Liver (tissue), 9 donors: ENCODE measurements around the gene PCDHGC5. TPM values are rescaled to one million over a fixed set of nuclear protein-coding genes. Genes with fewer than 3 reads are reported as not detected.
A peak's percentile ranks its signal among the peaks of the same experiment; 100 is the strongest.

Experiments
- DNase-seq: peaks from one replicate; pipeline ENCODE4 v3.0.0-alpha.2; 2017; ENCODE audit warnings: low spot score
- H3K27ac ChIP-seq, 2 donors: one replicate each; pipeline ENCODE4 v1.7.0; 2013; ENCODE audit warnings: inconsistent platforms in 2 of 2, low read length in 2 of 2, control low read depth in 1 of 2, low read depth in 1 of 2, mild to moderate bottlenecking in 1 of 2
- H3K27me3 ChIP-seq, 4 donors: one replicate each; pipeline versions ENCODE4 v1.6.1 to v1.7.0; 2013; ENCODE audit warnings: low read length in 3 of 4, inconsistent platforms in 1 of 4, mild to moderate bottlenecking in 1 of 4, moderate library complexity in 1 of 4; ENCODE audit not compliant: control insufficient read depth in 4 of 4, insufficient read depth in 4 of 4
- H3K36me3 ChIP-seq, 4 donors: one replicate each; pipeline versions ENCODE4 v1.6.1 to v1.7.0; 2013; ENCODE audit warnings: low read length in 3 of 4, mild to moderate bottlenecking in 3 of 4, low read depth in 1 of 4, moderate library complexity in 1 of 4; ENCODE audit not compliant: control insufficient read depth in 4 of 4, insufficient read depth in 3 of 4
- H3K4me1 ChIP-seq, 4 donors: one replicate each; pipeline versions ENCODE4 v1.6.1 to v1.7.0; 2013; ENCODE audit warnings: low read length in 3 of 4, mild to moderate bottlenecking in 3 of 4, moderate library complexity in 1 of 4; ENCODE audit not compliant: control insufficient read depth in 4 of 4, insufficient read depth in 4 of 4
- H3K4me3 ChIP-seq, 3 donors: one replicate each; pipeline versions ENCODE4 v1.6.1 to v1.7.0; 2013; ENCODE audit warnings: low read length in 3 of 3, control low read depth in 1 of 3, low read depth in 1 of 3, mild to moderate bottlenecking in 1 of 3
- H3K9ac ChIP-seq, 2 donors: one replicate each; pipeline ENCODE4 v1.7.0; 2013; ENCODE audit warnings: low read length in 2 of 2, mild to moderate bottlenecking in 2 of 2, moderate library complexity in 2 of 2, control low read depth in 1 of 2, low read depth in 1 of 2
- H3K9me3 ChIP-seq, 4 donors: one replicate each; pipeline versions ENCODE4 v1.6.1 to v1.7.0; 2013; ENCODE audit warnings: low read length in 3 of 4; ENCODE audit not compliant: control insufficient read depth in 4 of 4
- CTCF ChIP-seq: fragments of 150-350 bp; IDR thresholded peaks from 2 replicates; pipeline ENCODE4 v1.5.1; 2017; ENCODE audit warnings: improper control_type of control experiment, low read depth, low read length; ENCODE audit not compliant: missing input control
- EGR1 ChIP-seq, 2 donors: IDR thresholded peaks; 2 replicates each; pipeline ENCODE4 v1.6.1; 2016 to 2018; ENCODE audit warnings: antibody characterized with exemption in 2 of 2, low read depth in 2 of 2
- FOXA1 ChIP-seq: IDR thresholded peaks from 2 replicates; pipeline ENCODE4 v1.6.1; 2016; ENCODE audit warnings: antibody characterized with exemption
- FOXA2 ChIP-seq: IDR thresholded peaks from 2 replicates; pipeline ENCODE4 v1.6.1; 2016; ENCODE audit warnings: antibody characterized with exemption
- GABPA ChIP-seq, 2 donors: IDR thresholded peaks in 1 of 2; conservative IDR thresholded peaks in 1 of 2; 2 replicates each; pipeline ENCODE4 v1.6.1; 2016; ENCODE audit warnings: antibody characterized with exemption in 2 of 2, mild to moderate bottlenecking in 1 of 2, moderate library complexity in 1 of 2
- HNF4A ChIP-seq, 2 donors: conservative IDR thresholded peaks; 2 replicates each; pipeline ENCODE4 v1.6.1; 2016; ENCODE audit warnings: antibody characterized with exemption in 2 of 2, mild to moderate bottlenecking in 2 of 2
- HNF4G ChIP-seq: IDR thresholded peaks from 2 replicates; pipeline ENCODE4 v1.6.1; 2016; ENCODE audit warnings: antibody characterized with exemption
- JUND ChIP-seq, 2 donors: IDR thresholded peaks; 2 replicates each; pipeline ENCODE4 v1.6.1; 2016; ENCODE audit warnings: antibody characterized with exemption in 2 of 2
- NR2F2 ChIP-seq: IDR thresholded peaks from 2 replicates; pipeline ENCODE4 v1.6.1; 2016; ENCODE audit warnings: antibody characterized with exemption
- RAD21 ChIP-seq, 2 donors: IDR thresholded peaks; 2 replicates each; pipeline ENCODE4 v1.6.1; 2016; ENCODE audit warnings: antibody characterized with exemption in 2 of 2, mild to moderate bottlenecking in 2 of 2
- RXRA ChIP-seq, 2 donors: IDR thresholded peaks; 2 replicates each; pipeline ENCODE4 v1.6.1; 2017 to 2018; ENCODE audit warnings: antibody characterized with exemption in 2 of 2, mild to moderate bottlenecking in 1 of 2
- SP1 ChIP-seq: IDR thresholded peaks from 2 replicates; pipeline ENCODE4 v1.6.1; 2018; ENCODE audit warnings: antibody characterized with exemption, mild to moderate bottlenecking
- TAF1 ChIP-seq: conservative IDR thresholded peaks from 2 replicates; pipeline ENCODE4 v1.6.1; 2016; ENCODE audit warnings: antibody characterized with exemption, mild to moderate bottlenecking
- YY1 ChIP-seq: IDR thresholded peaks from 2 replicates; pipeline ENCODE4 v1.6.1; 2016; ENCODE audit warnings: antibody characterized with exemption, mild to moderate bottlenecking
- WGBS: extraction: QIAGEN DNeasy Blood & Tissue Kit; methylation state at CpG from one replicate; pipeline ENCODE4 v1.1.7; 2013; 5-methylcytosine and 5-hydroxymethylcytosine counted together
- polyA plus RNA-seq, 2 donors: library from polyadenylated mRNA; stranded (reverse) in 1 of 2; unstranded in 1 of 2; fragments of 200-250 nt in 1 of 2; fragments of >200 nt in 1 of 2; fragmentation: Nextera tagmentation in 1 of 2; extraction: Ambion mirVana in 1 of 2; gene quantifications; one replicate each; pipeline versions ENCODE4 v1.2.1 to v1.2.3, GENCODE V29; 2013 to 2015
- total RNA-seq, 2 donors: library from RNA; depleted of rRNA; stranded (reverse); fragments of >200 nt; gene quantifications; one replicate each; pipeline ENCODE4 v1.2.3, GENCODE V29; 2014
- TF ChIP-seq, protein P1 (sequence below): IDR thresholded peaks from 2 replicates; pipeline ENCODE4 v1.6.1; 2016; ENCODE audit warnings: antibody characterized with exemption
- TF ChIP-seq, protein P2 (sequence below): IDR thresholded peaks from 2 replicates; pipeline ENCODE4 v1.6.1; 2016; ENCODE audit warnings: antibody characterized with exemption
- donor health status: healthy.
- donor health status: healthy.
- donor health status: healthy.
- donor health status: healthy.
- donor health status: healthy.

Gene PCDHGC5
- total and polyA plus RNA-seq, 4 donors: 0.02 to 1.1 (median 0.19) TPM; not detected in 1

GRCh38 chr5:141465351-141465750, 23.5 kb upstream of the PCDHGC5 start:
- no peak overlapping the region for H3K9ac ChIP-seq
- no peak for DNase-seq
- H3K36me3 ChIP-seq: no peaks in the 10 kb centered on the region
- H3K27me3 ChIP-seq: no peaks in the 10 kb centered on the region
- H3K4me1 ChIP-seq: no peaks in the 10 kb centered on the region
- no peaks in the 10 kb centered on the region for H3K9me3 ChIP-seq
- no peak overlapping the region for H3K27ac ChIP-seq
- TF ChIP-seq HNF4G (no peak), NR2F2 (no peak), HNF4A (conservative IDR thresholded peaks at IDR 0.05) (no peak), EGR1 (IDR thresholded peaks at IDR 0.05; ENCODE audit: low read depth in 2 of 2) (no peak)
- TF ChIP-seq, protein P1, sequence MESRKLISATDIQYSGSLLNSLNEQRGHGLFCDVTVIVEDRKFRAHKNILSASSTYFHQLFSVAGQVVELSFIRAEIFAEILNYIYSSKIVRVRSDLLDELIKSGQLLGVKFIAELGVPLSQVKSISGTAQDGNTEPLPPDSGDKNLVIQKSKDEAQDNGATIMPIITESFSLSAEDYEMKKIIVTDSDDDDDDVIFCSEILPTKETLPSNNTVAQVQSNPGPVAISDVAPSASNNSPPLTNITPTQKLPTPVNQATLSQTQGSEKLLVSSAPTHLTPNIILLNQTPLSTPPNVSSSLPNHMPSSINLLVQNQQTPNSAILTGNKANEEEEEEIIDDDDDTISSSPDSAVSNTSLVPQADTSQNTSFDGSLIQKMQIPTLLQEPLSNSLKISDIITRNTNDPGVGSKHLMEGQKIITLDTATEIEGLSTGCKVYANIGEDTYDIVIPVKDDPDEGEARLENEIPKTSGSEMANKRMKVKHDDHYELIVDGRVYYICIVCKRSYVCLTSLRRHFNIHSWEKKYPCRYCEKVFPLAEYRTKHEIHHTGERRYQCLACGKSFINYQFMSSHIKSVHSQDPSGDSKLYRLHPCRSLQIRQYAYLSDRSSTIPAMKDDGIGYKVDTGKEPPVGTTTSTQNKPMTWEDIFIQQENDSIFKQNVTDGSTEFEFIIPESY: no peak
- H3K4me3 ChIP-seq: no peak overlapping the region
- WGBS: 96% methylated on average over 3 of the region's 3 CpGs

GRCh38 chr5:141475625-141476131, 13.2 kb upstream of the PCDHGC5 start, which contains the start of gene PCDHGC3:
PCDHGC3 (plus strand) TSS chr5:141475966; CDS start chr5:141476117, 151 bp downstream.
- H3K4me1 ChIP-seq: peaks cover 0 to 31% (median 14%) of the 10 kb centered on the region in 4 donors
- peak within 1 kb of the TSS; percentile 66 to 70 for H3K9ac ChIP-seq
- WGBS: 1% methylated on average over 28 of the region's 28 CpGs
- H3K4me3 ChIP-seq: peak within 1 kb of the TSS; percentile 64 to 72 (median 71)
- no peaks in the 10 kb centered on the region for H3K27me3 ChIP-seq
- H3K9me3 ChIP-seq: no peaks in the 10 kb centered on the region
- no peaks in the 10 kb centered on the region for H3K36me3 ChIP-seq
- DNase-seq: peak; percentile 52
- peak within 1 kb of the TSS; percentile 68 to 71 for H3K27ac ChIP-seq
- peak; percentile 47 for TF ChIP-seq TAF1
- TF ChIP-seq FOXA2: no peak
- TF ChIP-seq RAD21 (IDR thresholded peaks at IDR 0.05): peak; percentile 67 to 70
- TF ChIP-seq JUND (IDR thresholded peaks at IDR 0.05): no peak
- TF ChIP-seq SP1: peak; percentile 57
- peak in 1 of 2 donors; percentile 23 for TF ChIP-seq RXRA (IDR thresholded peaks at IDR 0.05)
- TF ChIP-seq CTCF: peak; percentile 25
- TF ChIP-seq GABPA (IDR thresholded peaks at IDR 0.05 in 1 of 2, conservative IDR thresholded peaks at IDR 0.05 in 1 of 2): peak in 1 of 2 donors; percentile 47
- peak; percentile 71 for TF ChIP-seq YY1
- TF ChIP-seq, protein P2, sequence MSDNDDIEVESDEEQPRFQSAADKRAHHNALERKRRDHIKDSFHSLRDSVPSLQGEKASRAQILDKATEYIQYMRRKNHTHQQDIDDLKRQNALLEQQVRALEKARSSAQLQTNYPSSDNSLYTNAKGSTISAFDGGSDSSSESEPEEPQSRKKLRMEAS: peak; percentile 93
- no peak for TF ChIP-seq FOXA1
